ENCODE data around the gene MAGEA2B.
"Not testable (repeated sequence)": the region's sequence is repeated elsewhere in the genome, so short reads cannot be mapped to it uniquely, and the experiment has no call there.

DNA sequence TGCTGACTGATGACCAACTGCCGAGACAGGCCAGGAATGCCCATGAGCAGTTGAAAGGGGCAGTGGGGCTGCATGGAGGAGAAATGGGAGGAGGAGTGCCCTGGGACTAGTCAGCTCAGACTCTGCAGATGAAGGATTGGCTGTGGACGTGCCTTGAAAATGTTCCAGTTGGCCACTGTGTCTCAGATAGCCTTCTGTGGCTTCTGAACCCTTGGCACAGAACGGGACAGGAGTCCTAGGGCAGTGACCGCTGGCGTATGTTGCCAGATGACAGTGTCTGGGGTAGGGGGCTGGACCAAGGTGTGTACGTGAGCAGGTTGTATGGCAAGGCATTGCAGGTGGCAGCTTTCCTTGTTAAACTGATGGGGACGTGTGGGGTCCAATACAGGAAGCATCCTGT lies 7.9 kb upstream of the MAGEA2B start:
- TF ChIP-seq, protein P1, sequence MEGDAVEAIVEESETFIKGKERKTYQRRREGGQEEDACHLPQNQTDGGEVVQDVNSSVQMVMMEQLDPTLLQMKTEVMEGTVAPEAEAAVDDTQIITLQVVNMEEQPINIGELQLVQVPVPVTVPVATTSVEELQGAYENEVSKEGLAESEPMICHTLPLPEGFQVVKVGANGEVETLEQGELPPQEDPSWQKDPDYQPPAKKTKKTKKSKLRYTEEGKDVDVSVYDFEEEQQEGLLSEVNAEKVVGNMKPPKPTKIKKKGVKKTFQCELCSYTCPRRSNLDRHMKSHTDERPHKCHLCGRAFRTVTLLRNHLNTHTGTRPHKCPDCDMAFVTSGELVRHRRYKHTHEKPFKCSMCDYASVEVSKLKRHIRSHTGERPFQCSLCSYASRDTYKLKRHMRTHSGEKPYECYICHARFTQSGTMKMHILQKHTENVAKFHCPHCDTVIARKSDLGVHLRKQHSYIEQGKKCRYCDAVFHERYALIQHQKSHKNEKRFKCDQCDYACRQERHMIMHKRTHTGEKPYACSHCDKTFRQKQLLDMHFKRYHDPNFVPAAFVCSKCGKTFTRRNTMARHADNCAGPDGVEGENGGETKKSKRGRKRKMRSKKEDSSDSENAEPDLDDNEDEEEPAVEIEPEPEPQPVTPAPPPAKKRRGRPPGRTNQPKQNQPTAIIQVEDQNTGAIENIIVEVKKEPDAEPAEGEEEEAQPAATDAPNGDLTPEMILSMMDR (IDR thresholded peaks at IDR 0.05), result not testable (repeated sequence)
- not testable (repeated sequence) for TF ChIP-seq SIN3A (IDR thresholded peaks at IDR 0.05; ENCODE audit: borderline replicate concordance, insufficient read depth, low read depth, low read length); TCF7L2 (IDR thresholded peaks at IDR 0.05; ENCODE audit: low read depth, low read length)

All from Panc1 (cell line).